Mucosa of stomach (tissue), 1 donor: ENCODE results near the gene RNF4.

Experiments
- H3K27me3 ChIP-seq: one replicate; pipeline ENCODE4 v1.7.0; 2013; ENCODE audit warnings: mild to moderate bottlenecking, low read length; ENCODE audit not compliant: control insufficient read depth, insufficient read depth
- H3K36me3 ChIP-seq: one replicate; pipeline ENCODE4 v1.7.0; 2013; ENCODE audit warnings: low read length; ENCODE audit not compliant: control insufficient read depth, insufficient read depth
- H3K4me1 ChIP-seq: one replicate; pipeline ENCODE4 v1.7.0; 2013; ENCODE audit warnings: mild to moderate bottlenecking, low read length; ENCODE audit not compliant: control insufficient read depth, insufficient read depth
- H3K4me3 ChIP-seq: one replicate; pipeline ENCODE4 v1.7.0; 2013; ENCODE audit warnings: low read length
- H3K9ac ChIP-seq: one replicate; pipeline ENCODE4 v1.7.0; 2013; ENCODE audit warnings: mild to moderate bottlenecking, low read length, moderate library complexity
- H3K9me3 ChIP-seq: one replicate; pipeline ENCODE4 v1.7.0; 2013; ENCODE audit warnings: mild to moderate bottlenecking, low read length, moderate library complexity; ENCODE audit not compliant: control insufficient read depth
- donor health status: Pancreatic carcinoma.

The RNF4 gene

DNA sequence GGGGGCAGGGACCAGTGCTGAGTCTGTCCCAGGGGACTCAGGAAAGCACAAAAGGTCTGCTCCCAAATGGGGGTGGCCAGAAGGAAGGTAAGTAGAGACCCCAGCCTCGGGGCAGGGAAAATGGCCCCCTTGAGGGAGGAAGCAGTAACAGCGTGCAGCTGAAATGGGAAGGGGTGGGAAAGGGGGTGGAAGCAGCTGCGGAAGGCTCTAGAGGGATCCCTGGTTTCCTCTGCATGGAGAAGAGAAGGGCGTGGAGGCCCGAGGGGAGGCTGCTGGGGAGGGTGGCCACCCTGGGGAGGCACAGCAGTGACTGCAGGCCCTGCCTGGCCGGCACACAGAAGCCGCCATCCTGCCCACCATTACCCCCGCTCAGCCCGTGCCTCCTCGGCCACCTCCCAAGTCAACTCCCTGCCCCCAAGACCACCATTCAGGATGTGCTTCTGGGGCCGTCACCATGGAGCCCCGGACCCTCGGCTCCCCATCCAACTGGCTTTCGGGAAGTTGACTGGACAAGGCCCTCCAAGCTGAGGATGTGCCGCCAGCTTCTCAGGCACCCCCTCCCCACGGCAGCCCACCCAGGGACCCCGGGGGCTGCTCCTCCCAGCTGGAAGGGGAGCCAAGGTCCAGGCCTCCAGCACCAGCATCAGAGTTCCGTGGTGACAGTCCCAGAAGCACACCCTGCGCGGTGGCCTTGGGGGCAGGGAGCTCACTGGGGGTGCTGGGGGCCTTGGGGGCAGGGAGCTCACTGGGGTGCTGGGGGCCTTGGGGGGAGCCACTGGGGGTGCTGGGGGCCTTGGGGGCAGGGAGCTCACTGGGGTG lies 26.5 kb upstream of the RNF4 start:
- H3K36me3 ChIP-seq, result no peaks in the 10 kb centered on the region
- H3K9me3 ChIP-seq, result no peaks in the 10 kb centered on the region
- H3K4me1 ChIP-seq, result peaks cover 4% of the 10 kb centered on the region
- H3K27me3 ChIP-seq, result peaks cover 7% of the 10 kb centered on the region
- H3K9ac ChIP-seq, result no peak overlapping the region
- H3K4me3 ChIP-seq, result no peak overlapping the region

DNA sequence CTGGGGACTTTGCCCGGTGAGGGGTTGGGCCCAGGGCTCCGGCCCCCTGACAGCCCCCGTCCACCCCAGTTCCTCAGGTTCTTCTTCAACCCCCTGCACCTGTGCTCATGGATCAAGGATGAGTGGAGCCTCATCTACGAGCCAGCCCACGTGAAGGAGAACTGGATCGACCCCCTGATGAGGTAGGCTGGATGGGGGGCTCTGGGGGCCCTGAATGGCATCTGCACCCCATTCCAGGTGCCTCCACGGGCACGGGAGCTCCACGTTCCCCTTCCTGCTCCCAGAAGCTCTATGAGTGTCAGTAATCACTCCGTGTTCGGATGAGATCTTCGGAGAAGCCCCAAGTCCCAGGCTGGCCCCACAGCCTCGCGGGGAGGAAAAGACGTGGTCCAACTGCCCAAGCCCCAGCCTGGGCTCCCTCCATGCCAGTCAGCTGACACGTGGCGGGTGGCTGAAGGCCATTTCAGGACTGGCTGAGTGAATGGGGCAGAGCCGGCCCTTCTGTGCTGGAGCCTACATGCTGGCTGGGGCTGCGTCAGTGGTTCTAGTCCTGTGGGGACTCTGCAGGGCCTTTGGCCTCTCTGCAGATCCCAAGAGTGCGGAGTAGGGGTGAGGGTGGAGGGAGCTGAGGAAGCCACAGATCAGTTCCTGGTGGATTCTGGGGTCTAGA lies 25.7 kb upstream of the RNF4 start:
- Histone ChIP-seq H3K9me3 (no peaks in the 10 kb centered on the region), H3K4me3 (no peak overlapping the region), H3K4me1 (peaks cover 4% of the 10 kb centered on the region)

DNA sequence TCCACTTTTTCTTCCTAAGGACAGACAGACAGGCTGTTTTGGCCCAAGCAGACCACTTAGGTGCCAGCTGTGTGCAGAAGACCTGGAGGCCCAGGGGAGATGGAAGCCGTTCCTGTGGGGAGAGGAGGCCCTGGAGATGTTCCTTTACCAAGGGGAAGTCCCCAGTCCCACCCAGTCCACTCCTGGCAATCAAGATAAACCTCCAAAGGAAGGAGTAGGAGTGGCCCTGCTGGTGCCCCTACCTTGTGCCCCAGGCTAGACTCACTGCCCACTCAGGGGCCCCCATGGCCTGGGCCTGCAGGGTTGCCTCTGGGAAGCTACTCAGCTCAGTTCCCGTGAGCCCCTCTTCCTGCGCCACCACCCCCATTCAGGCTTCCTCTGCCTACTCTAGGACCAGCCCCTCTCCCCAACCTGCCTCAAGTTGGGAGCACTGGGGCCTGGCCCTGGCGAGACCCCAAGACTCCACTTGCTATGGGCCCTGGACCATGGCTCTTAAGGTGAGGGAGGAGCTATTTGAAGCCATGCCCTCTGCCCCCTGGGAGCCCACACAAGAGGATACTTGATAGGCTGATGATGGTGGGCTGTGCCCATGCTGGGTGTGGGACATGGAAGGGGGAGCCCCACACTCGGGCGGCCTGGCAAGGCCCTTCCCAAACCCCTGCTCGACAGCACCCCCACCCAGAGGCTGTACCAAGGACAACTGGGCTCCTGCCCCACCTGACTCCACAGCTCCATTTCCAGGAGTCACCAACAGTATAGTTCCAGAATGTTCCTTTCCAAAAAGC lies 24.8 kb upstream of the RNF4 start:
- peaks cover 2% of the 10 kb centered on the region for H3K27me3 ChIP-seq
- no peaks in the 10 kb centered on the region for H3K9me3 ChIP-seq
- no peak overlapping the region for H3K4me3 ChIP-seq
- peaks cover 4% of the 10 kb centered on the region for H3K4me1 ChIP-seq
- H3K36me3 ChIP-seq, result no peaks in the 10 kb centered on the region
- no peak overlapping the region for H3K9ac ChIP-seq

More for the DNA sequence above, 25.7 kb upstream of the RNF4 start:
- no peaks in the 10 kb centered on the region for H3K36me3 ChIP-seq
- H3K27me3 ChIP-seq, result peaks cover 7% of the 10 kb centered on the region
- no peak overlapping the region for H3K9ac ChIP-seq

DNA sequence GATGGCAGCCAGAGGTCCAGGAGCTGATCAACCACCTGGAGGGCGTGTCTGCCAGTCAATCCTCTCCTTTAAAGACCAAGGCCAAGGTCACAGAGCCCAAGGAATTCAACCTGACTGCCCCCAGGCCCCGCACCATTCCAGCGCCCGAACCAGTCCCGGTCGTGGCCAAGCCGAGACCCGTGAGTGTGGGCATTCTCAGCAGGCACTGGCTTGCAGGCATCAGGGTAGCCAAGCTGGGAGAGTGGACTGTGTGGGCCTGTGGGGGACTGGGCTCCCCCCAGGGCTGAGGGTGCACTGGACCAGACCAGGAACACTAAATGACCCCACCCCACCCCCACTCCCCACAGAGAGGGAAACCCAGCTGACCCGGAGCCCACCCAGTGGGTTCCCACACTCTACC lies 23.8 kb upstream of the RNF4 start:
- Histone ChIP-seq H3K9me3 (no peaks in the 10 kb centered on the region), H3K9ac (no peak overlapping the region), H3K4me1 (peaks cover 4% of the 10 kb centered on the region), H3K27me3 (no peaks in the 10 kb centered on the region), H3K4me3 (no peak overlapping the region), H3K36me3 (no peaks in the 10 kb centered on the region)

DNA sequence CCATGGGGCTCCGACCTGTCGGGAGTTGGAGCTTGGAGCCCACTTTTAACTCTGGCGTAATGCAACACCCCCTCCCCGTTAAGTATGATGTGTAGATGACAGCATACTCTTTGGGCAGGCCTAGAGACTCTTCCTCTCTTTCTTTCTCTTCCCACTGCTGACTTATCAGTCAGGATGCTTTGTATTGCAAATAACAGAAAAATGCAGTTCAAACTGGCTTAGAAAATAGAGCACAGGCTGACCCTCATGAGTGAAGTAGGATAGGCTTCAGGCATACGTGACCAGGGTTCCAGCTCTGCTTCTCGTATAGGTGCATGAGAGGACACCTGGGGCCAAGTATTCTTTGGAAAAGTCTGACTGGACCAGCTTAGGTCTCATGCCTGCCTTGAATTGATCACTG lies 23.3 kb upstream of the RNF4 start:
- H3K9ac ChIP-seq, result no peak overlapping the region
- H3K4me3 ChIP-seq, result no peak overlapping the region
- H3K36me3 ChIP-seq, result no peaks in the 10 kb centered on the region
- H3K4me1 ChIP-seq, result peaks cover 4% of the 10 kb centered on the region
- H3K9me3 ChIP-seq, result no peaks in the 10 kb centered on the region
- H3K27me3 ChIP-seq, result no peaks in the 10 kb centered on the region

DNA sequence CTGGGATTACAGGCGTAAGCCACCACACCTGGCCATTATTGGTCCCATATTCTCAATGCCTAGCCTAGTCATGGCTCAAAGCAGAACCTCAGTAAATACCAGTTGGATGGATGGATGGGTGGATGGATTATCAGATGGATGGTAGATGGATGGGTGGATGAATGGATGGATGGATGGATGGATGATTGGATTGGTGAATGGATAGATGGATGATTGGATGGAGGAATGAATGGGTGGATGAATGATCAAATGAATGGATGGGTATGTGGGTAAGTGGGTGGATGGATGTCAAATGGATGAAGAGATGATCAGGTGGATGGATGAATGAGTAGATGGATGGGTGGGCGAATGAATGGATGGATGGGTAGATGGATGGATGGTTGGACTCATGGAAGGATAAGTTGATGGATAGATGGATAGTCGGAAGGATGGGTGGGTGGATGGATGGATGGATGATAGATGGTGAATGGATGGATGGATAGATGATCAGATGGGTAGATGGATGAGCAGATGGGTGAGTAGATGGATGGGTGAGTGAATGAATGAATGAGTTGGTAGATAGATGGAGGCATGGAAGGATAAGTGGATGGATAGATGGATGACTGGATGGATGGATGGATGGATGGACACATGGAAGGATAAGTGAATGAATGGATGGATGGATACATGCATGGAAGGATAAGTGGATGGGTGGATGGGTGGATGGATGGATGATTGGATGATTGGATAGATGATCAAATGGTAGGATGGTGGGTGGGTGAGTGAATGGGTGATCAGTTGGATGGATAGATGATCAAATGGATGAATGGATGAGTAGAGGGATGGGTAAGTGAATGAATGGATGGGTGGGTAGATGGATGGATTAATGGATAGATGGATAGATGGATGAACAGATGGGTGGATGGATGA lies 22.0 kb upstream of the RNF4 start:
- Histone ChIP-seq H3K27me3 (no peaks in the 10 kb centered on the region), H3K9ac (no peak overlapping the region), H3K4me3 (no peak overlapping the region), H3K36me3 (no peaks in the 10 kb centered on the region), H3K9me3 (no peaks in the 10 kb centered on the region), H3K4me1 (no peaks in the 10 kb centered on the region)

DNA sequence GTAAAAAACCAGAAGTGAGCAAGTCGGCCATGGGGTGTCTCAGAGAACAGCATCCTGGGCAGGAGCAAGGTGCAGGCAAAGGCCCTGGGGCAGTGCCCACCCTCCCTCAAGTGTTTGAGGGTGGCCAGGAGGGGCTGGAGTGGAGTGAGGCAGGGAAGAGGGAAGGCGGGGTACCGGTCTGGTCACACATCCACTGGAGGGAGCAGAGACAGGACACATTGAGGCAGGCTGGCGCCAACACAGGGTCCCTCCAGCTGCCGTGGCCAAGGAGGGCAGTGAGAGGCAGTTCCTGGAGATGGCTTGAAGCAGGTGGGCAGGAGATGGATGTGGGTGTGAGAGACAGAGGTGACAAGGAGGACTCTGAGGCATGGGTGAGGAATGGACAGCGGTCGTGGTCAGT lies 20.3 kb upstream of the RNF4 start:
- Histone ChIP-seq H3K9ac (no peak overlapping the region), H3K4me1 (no peaks in the 10 kb centered on the region), H3K27me3 (no peaks in the 10 kb centered on the region), H3K36me3 (no peaks in the 10 kb centered on the region), H3K4me3 (no peak overlapping the region), H3K9me3 (no peaks in the 10 kb centered on the region)

DNA sequence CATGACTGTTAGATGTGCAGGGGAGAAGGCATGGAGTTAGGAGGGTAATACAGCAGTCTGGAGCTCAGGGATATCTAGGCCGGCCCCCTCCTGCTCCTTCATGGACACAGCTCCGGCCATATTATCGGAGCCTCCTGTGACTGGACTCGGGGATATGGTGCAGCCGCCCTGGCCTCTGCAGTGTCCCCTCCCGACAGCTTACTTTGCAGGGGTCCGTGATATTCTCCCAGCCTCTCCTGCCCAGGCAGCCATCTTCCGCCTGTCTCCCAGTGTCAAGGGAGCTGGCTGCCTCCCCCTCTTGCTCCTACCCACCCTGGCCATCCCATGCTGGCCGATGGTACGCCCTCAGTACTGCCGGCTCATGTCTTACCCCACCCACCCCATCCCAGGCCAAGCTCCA lies 19.9 kb upstream of the RNF4 start:
- H3K4me3 ChIP-seq, result no peak overlapping the region
- H3K27me3 ChIP-seq, result no peaks in the 10 kb centered on the region
- H3K9ac ChIP-seq, result no peak overlapping the region
- no peaks in the 10 kb centered on the region for H3K9me3 ChIP-seq
- no peaks in the 10 kb centered on the region for H3K36me3 ChIP-seq
- H3K4me1 ChIP-seq, result no peaks in the 10 kb centered on the region

DNA sequence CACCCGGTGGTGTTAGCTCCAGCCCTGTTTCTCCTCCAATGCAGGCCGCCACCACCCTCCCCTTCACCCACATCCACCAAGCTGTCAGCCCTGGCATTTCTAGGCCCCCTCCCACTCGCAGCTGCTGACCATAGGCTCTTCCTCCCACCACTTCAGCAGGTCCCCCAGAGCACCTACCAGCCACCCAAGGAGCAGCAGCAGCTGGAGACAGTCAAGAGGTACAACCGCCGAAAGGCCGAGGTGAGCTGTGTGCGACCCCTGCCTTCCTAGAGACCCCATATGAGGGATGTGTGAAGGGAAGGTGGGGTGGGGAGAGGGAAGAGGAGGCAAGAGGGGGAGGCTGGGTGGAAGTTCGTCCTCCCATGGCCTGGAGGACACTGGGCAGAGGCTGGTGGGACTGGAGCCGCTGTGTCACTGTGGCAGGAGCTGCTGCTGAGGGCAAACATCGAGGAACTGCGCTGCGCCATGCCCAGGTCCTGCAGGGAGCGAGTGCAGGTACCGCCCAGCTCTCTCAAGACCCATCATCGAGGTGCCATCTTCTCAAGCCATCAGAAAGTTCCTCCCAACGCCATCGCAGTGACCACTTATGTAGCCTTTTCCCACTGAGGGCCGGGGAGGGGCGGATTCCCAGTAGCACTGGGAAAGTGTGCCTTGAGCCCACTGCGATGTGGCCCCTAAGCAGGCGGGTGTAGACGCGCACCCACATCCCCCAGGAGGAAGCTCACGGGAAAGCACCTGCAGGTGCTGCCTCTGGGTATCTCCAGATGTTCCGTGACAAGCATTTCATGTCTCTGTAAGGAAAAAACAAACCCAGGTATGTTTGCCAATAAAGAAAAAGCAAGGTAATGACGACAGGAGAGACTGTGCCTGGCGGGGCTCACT lies 19.2 kb upstream of the RNF4 start:
- Histone ChIP-seq H3K36me3 (no peaks in the 10 kb centered on the region), H3K9me3 (no peaks in the 10 kb centered on the region), H3K4me3 (no peak overlapping the region), H3K27me3 (no peaks in the 10 kb centered on the region), H3K4me1 (no peaks in the 10 kb centered on the region), H3K9ac (no peak overlapping the region)

DNA sequence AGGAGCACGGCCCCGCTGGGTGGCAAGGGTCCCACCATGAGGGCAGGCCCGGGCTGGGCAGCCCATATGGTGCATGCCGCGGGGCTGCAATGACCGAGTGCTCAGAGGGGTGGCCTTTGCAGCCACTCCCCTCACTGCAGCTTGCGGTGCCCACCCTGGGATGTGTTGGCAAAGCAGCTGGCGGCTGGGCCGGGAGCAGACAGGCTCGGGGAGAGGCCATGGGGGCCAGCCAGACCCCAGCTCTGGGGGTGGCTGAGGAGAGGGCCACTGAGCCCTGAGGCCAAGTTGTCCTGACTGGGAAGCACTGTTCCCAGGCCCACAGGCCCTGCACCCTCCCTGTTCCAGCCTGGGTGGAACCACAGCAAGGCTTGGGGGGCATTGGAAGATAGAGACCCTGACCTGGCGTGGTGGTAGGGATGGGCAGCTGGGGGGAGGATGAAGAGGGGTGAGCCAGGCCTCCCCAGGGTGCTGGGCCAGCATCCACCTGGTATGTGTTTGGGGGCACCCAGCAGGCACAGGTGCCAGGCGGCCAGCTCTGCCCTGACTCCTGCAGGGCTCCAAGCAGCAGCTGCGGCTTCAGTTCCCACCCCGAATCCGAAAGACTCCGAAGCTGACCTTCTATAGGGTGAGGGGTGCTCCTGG lies 18.4 kb upstream of the RNF4 start:
- no peaks in the 10 kb centered on the region for H3K27me3 ChIP-seq
- H3K36me3 ChIP-seq, result no peaks in the 10 kb centered on the region
- no peaks in the 10 kb centered on the region for H3K9me3 ChIP-seq

More for the DNA sequence above, 18.4 kb upstream of the RNF4 start:
- Histone ChIP-seq H3K4me3 (no peak overlapping the region), H3K4me1 (no peaks in the 10 kb centered on the region), H3K9ac (no peak overlapping the region)
